H1 (cell line): Measurements from ENCODE around the gene OR1N1. TPM values are rescaled to one million over a fixed set of nuclear protein-coding genes. Genes with fewer than 3 reads are reported as not detected.

ENCODE experiments used
- CHD7 ChIP-seq: fragments of 300-600 bp; sonication (generic); IDR thresholded peaks from 2 replicates; pipeline ENCODE4 v1.7.1; 2012; ENCODE audit warnings: low read length, moderate library complexity, mild to moderate bottlenecking, inconsistent platforms; ENCODE audit not compliant: insufficient replicate concordance
- polyA plus RNA-seq, 7 experiments: library from polyadenylated mRNA; depleted of rRNA in 3 of 7; stranded (reverse) in 5 of 7; unstranded in 2 of 7; fragments of >200 nt in 5 of 7; fragments of 200-250 nt in 2 of 7; gene quantifications; 1 replicate in 5 of 7; 2 replicates in 1 of 7; 4 replicates in 1 of 7; pipeline versions ENCODE4 v1.2.1 to v1.2.3, GENCODE V29; 2011 to 2013; ENCODE audit warnings: missing spikeins in 2 of 7, mixed read lengths in 2 of 7
- total RNA-seq: library from RNA; stranded (reverse); fragmentation: NEBNext Ultra II Directional; extraction: Animal tissue kit (Norgen Biotek cat#: 25700); gene quantifications from 2 replicates; pipeline ENCODE4 v1.2.1, GENCODE V29; 2021

Gene OR1N1
- total and polyA plus RNA-seq, 2 of the 8 experiments (the other 6 are each of a cell fraction or from before 2014, with no cell fraction given) = not detected

GRCh38 chr9:122562134-122562760 lies 35.2 kb upstream of the OR1N1 start (continued):
- TF ChIP-seq CHD7 = no peak
- TF ChIP-seq, all 59 proteins: peak for 0
